ENCODE measurements around the gene LRP1-AS.

GRCh38 chr12:57133013-57133569 is 14.3 kb downstream of the LRP1-AS start:
- no peak for TF ChIP-seq POLR2A (IDR thresholded peaks at IDR 0.05; ENCODE audit: low read length)
- TF ChIP-seq CBX2 (IDR thresholded peaks at IDR 0.05; ENCODE audit: borderline replicate concordance, low read depth) = no peak
- no peak for TF ChIP-seq CTCF (IDR thresholded peaks at IDR 0.05)
- TF ChIP-seq RNF2 (IDR thresholded peaks at IDR 0.05; ENCODE audit: borderline replicate concordance, low read depth) = no peak
- TF ChIP-seq EP300 (IDR thresholded peaks at IDR 0.05) = no peak
- TF ChIP-seq FOSL2 (IDR thresholded peaks at IDR 0.05) = no peak
- TF ChIP-seq FOSL2 (CRISPR knock-in tag; IDR thresholded peaks at IDR 0.05) = no peak
- no peak for TF ChIP-seq NR3C1 (IDR thresholded peaks at IDR 0.05)
- no peak for TF ChIP-seq HDAC2 (IDR thresholded peaks at IDR 0.05)
